Natural killer cell (primary cell): Measurements from ENCODE around the gene CDK14. TPM values are rescaled to one million over a fixed set of nuclear protein-coding genes. Genes with fewer than 3 reads are reported as not detected.

Experiments
- ATAC-seq, 3 donors: fragments of 150-1000 bp in 2 of 3; fragments of 200-7000 bp in 1 of 3; cut with Tn5 transposase; 1 replicate in 1 of 3; 2 replicates in 2 of 3; pipeline ENCODE4 v1.10.0; 2021; ENCODE audit warnings: mild to moderate bottlenecking in 2 of 3, moderate library complexity in 2 of 3
- DNase-seq, 2 donors: peaks; one replicate each; pipeline versions ENCODE4 v3.0.0 to v3.0.0-alpha.2; 2013 to 2021; ENCODE audit warnings: mixed read lengths in 1 of 2
- H3K27ac ChIP-seq: one replicate; pipeline ENCODE4 v1.5.1; 2013; ENCODE audit warnings: mild to moderate bottlenecking, low read length
- H3K27me3 ChIP-seq: one replicate; pipeline ENCODE4 v1.6.1; 2013; ENCODE audit warnings: low read length; ENCODE audit not compliant: control insufficient read depth, insufficient read depth
- H3K36me3 ChIP-seq: one replicate; pipeline ENCODE4 v1.6.1; 2013; ENCODE audit warnings: low read length; ENCODE audit not compliant: control insufficient read depth, insufficient read depth
- H3K4me1 ChIP-seq: one replicate; pipeline ENCODE4 v1.6.1; 2013; ENCODE audit warnings: low read length; ENCODE audit not compliant: control insufficient read depth, insufficient read depth
- H3K4me3 ChIP-seq: one replicate; pipeline ENCODE4 v1.5.1; 2013; ENCODE audit warnings: low read length
- H3K9me3 ChIP-seq: one replicate; pipeline ENCODE4 v1.6.1; 2013; ENCODE audit warnings: low read length; ENCODE audit not compliant: control insufficient read depth, insufficient read depth
- H3K27ac Mint-ChIP-seq, 2 donors: one replicate each; pipeline ENCODE4 v1.8.0; 2022; ENCODE audit warnings: mild to moderate bottlenecking in 2 of 2, mixed read lengths in 2 of 2, moderate library complexity in 1 of 2
- H3K27me3 Mint-ChIP-seq, 2 donors: one replicate each; pipeline ENCODE4 v1.8.0; 2022; ENCODE audit warnings: low read depth in 2 of 2, mixed read lengths in 2 of 2
- H3K36me3 Mint-ChIP-seq: one replicate; pipeline ENCODE4 v1.8.0; 2022; ENCODE audit warnings: mixed read lengths
- H3K4me1 Mint-ChIP-seq, 2 donors: one replicate each; pipeline ENCODE4 v1.8.0; 2022; ENCODE audit warnings: mixed read lengths in 2 of 2
- H3K4me3 Mint-ChIP-seq: one replicate; pipeline ENCODE4 v1.8.0; 2022; ENCODE audit warnings: mild to moderate bottlenecking, moderate library complexity, mixed read lengths
- H3K9me3 Mint-ChIP-seq, 2 donors: one replicate each; pipeline ENCODE4 v1.8.0; 2022; ENCODE audit warnings: mixed read lengths in 2 of 2
- CTCF ChIP-seq: fragments of 200-600 bp; IDR thresholded peaks from one replicate; pipeline ENCODE4 v1.8.0; 2022; ENCODE audit warnings: antibody characterized with exemption
- WGBS: methylation state at CpG from one replicate; pipeline ENCODE4 v1.1.7; 2013; ENCODE audit warnings: missing lambda C conversion rate; ENCODE audit not compliant: insufficient coverage; 5-methylcytosine and 5-hydroxymethylcytosine counted together
- intact Hi-C: fragments of 100-400 bp; cut with micrococcal nuclease; formaldehyde crosslinking; loops from one replicate; pipeline ENCODE4 v1.14.2; 2022
- total RNA-seq, 4 donors: library from RNA; stranded (reverse); fragments of 120-200 nt in 1 of 4; gene quantifications; one replicate each; pipeline versions ENCODE4 v1.2.3 to v1.2.4, GENCODE V29; 2013 to 2022

The CDK14 gene
- total RNA-seq, 3 donors from 2014 or later (not counting 1 experiment from before 2014, with no cell fraction given): 1.2 to 12.5 (median 1.9) TPM

GRCh38 chr7:90739716-90740115, 143.6 kb downstream of the CDK14 start:
- Mint-ChIP-seq H3K27ac (no peak overlapping the region), H3K9me3 (peaks cover 0 to under 1% of the 10 kb centered on the region in 2 donors), H3K27me3 (no peaks in the 10 kb centered on the region), H3K4me3 (no peak overlapping the region), H3K4me1 (no peaks in the 10 kb centered on the region), H3K36me3 (no peaks in the 10 kb centered on the region)
- intact Hi-C loops: no loop called here
- TF ChIP-seq CTCF: no peak
- Histone ChIP-seq H3K9me3 (peaks cover 10% of the 10 kb centered on the region), H3K36me3 (no peaks in the 10 kb centered on the region), H3K27ac (no peak overlapping the region), H3K27me3 (no peaks in the 10 kb centered on the region), H3K4me1 (no peaks in the 10 kb centered on the region), H3K4me3 (no peak overlapping the region)
- no peak for ATAC-seq
- 100% methylated on average over 1 of the region's 2 CpGs for WGBS
- DNase-seq: no peak

- Mint-ChIP-seq H3K4me3 (no peak overlapping the region), H3K27ac (no peak overlapping the region), H3K36me3 (no peaks in the 10 kb centered on the region), H3K4me1 (no peaks in the 10 kb centered on the region), H3K27me3 (no peaks in the 10 kb centered on the region), H3K9me3 (peaks cover 2 to 3% of the 10 kb centered on the region in 2 donors)
- Histone ChIP-seq H3K4me3 (no peak overlapping the region), H3K4me1 (no peaks in the 10 kb centered on the region), H3K27me3 (no peaks in the 10 kb centered on the region), H3K36me3 (no peaks in the 10 kb centered on the region), H3K9me3 (peaks cover 3% of the 10 kb centered on the region), H3K27ac (no peak overlapping the region)
- DNase-seq (no peak), ATAC-seq (no peak)
- WGBS: 97% methylated on average over 3 of the region's 3 CpGs
- no peak for TF ChIP-seq CTCF
- intact Hi-C loops: no loop called here
Observed at GRCh38 chr7:90740386-90740785, 144.3 kb downstream of the CDK14 start.

- intact Hi-C loops: no loop called here
- no peak overlapping the region for H3K27ac Mint-ChIP-seq
- no peaks in the 10 kb centered on the region for H3K36me3 ChIP-seq
- no peaks in the 10 kb centered on the region for H3K4me1 Mint-ChIP-seq
- no peaks in the 10 kb centered on the region for H3K9me3 ChIP-seq
- no peaks in the 10 kb centered on the region for H3K27me3 Mint-ChIP-seq
- no CpG with 5 or more reads among the region's 1 CpG for WGBS
- H3K9me3 Mint-ChIP-seq: peaks cover 2 to 6% of the 10 kb centered on the region in 2 donors
- ATAC-seq (no peak), DNase-seq (no peak)
- H3K27me3 ChIP-seq: no peaks in the 10 kb centered on the region
- no peak for TF ChIP-seq CTCF
- no peaks in the 10 kb centered on the region for H3K4me1 ChIP-seq
- H3K4me3 ChIP-seq: no peak overlapping the region
- no peak overlapping the region for H3K27ac ChIP-seq
- H3K36me3 Mint-ChIP-seq: no peaks in the 10 kb centered on the region
- H3K4me3 Mint-ChIP-seq: no peak overlapping the region
Observed at GRCh38 chr7:90743626-90744025, 147.5 kb downstream of the CDK14 start.

GRCh38 chr7:90747516-90747915, 151.4 kb downstream of the CDK14 start:
- H3K4me3 Mint-ChIP-seq: no peak overlapping the region

More at GRCh38 chr7:90747516-90747915, 151.4 kb downstream of the CDK14 start:
- H3K27ac ChIP-seq: no peak overlapping the region
- H3K36me3 Mint-ChIP-seq: no peaks in the 10 kb centered on the region
- no peak overlapping the region for H3K4me3 ChIP-seq
- peaks cover 4 to 12% of the 10 kb centered on the region in 2 donors for H3K9me3 Mint-ChIP-seq
- H3K36me3 ChIP-seq: no peaks in the 10 kb centered on the region
- H3K27me3 Mint-ChIP-seq: no peaks in the 10 kb centered on the region
- no peaks in the 10 kb centered on the region for H3K9me3 ChIP-seq
- WGBS: no CpG with 5 or more reads among the region's 1 CpG
- DNase-seq (no peak), ATAC-seq (no peak)
- no peaks in the 10 kb centered on the region for H3K27me3 ChIP-seq
- TF ChIP-seq CTCF: no peak
- no peaks in the 10 kb centered on the region for H3K4me1 Mint-ChIP-seq
- intact Hi-C loops: no loop called here
- H3K4me1 ChIP-seq: no peaks in the 10 kb centered on the region
- no peak overlapping the region for H3K27ac Mint-ChIP-seq
